Activated CD8-positive, alpha-beta memory T cell treated with anti-CD3 and anti-CD28 coated beads, Interleukin-2, amount 50 U/mL, for 1 hour (primary cell): ENCODE measurements around the gene KIF11.
A peak's percentile ranks its signal among the peaks of the same experiment; 100 is the strongest.
"Not testable (repeated sequence)": the region's sequence is repeated elsewhere in the genome, so short reads cannot be mapped to it uniquely, and the experiment has no call there.

Source experiments
- DNase-seq: peaks from one replicate; pipeline ENCODE4 v3.0.0-alpha.2; 2020; ENCODE audit errors: extremely low read depth

Gene KIF11

GRCh38 chr10:92590623-92591549, 2.0 kb upstream of the KIF11 start:
- no peak for DNase-seq

GRCh38 chr10:92591550-92592022, 1.3 kb upstream of the KIF11 start:
- peak; percentile 69 for DNase-seq

GRCh38 chr10:92593619-92594588, 974 bp downstream of the KIF11 start:
- no peak for DNase-seq

GRCh38 chr10:92595505-92595904, 2.6 kb downstream of the KIF11 start:
- DNase-seq = no peak

GRCh38 chr10:92598321-92598720, 5.4 kb downstream of the KIF11 start:
- DNase-seq = no peak

- DNase-seq = no peak
Measured at GRCh38 chr10:92604841-92605240, 11.9 kb downstream of the KIF11 start.

- DNase-seq = no peak
Measured at GRCh38 chr10:92615515-92615914, 22.6 kb downstream of the KIF11 start.

GRCh38 chr10:92619368-92619767, 26.4 kb downstream of the KIF11 start:
- no peak for DNase-seq

GRCh38 chr10:92627845-92628480, 35.0 kb downstream of the KIF11 start:
- no peak for DNase-seq

GRCh38 chr10:92629945-92630344, 37.0 kb downstream of the KIF11 start:
- no peak for DNase-seq

GRCh38 chr10:92638037-92638436, 45.1 kb downstream of the KIF11 start:
- no peak for DNase-seq

GRCh38 chr10:92640107-92640506, 47.2 kb downstream of the KIF11 start:
- no peak for DNase-seq

GRCh38 chr10:92641492-92641891, 48.6 kb downstream of the KIF11 start:
- no peak for DNase-seq

- no peak for DNase-seq
Measured at GRCh38 chr10:92644921-92645320, 52.0 kb downstream of the KIF11 start.

- not testable (repeated sequence) for DNase-seq
Measured at GRCh38 chr10:92650864-92651263, 57.9 kb downstream of the KIF11 start.

- no peak for DNase-seq
Measured at GRCh38 chr10:92655426-92655825, 62.5 kb downstream of the KIF11 start.

GRCh38 chr10:92656266-92656961, 63.5 kb downstream of the KIF11 start:
- DNase-seq = no peak

- DNase-seq = no peak
Measured at GRCh38 chr10:92657024-92657423, 64.1 kb downstream of the KIF11 start.

GRCh38 chr10:92662848-92663247, 69.9 kb downstream of the KIF11 start:
- DNase-seq = no peak

GRCh38 chr10:92664322-92664721, 71.4 kb downstream of the KIF11 start:
- DNase-seq = no peak

GRCh38 chr10:92667078-92667477, 74.1 kb downstream of the KIF11 start:
- no peak for DNase-seq
